ENCODE measurements around the gene GPR119.

Gene GPR119

GRCh38 chrX:130416785-130417184, 31.3 kb upstream of the GPR119 start:
- no peak for TF ChIP-seq REST (IDR thresholded peaks at IDR 0.05; ENCODE audit: insufficient read depth in 1 of 2, low read depth in 2 of 2, low read length in 2 of 2)
- TF ChIP-seq SIN3A (IDR thresholded peaks at IDR 0.05; ENCODE audit: borderline replicate concordance, insufficient read depth, low read length) = no peak
- TF ChIP-seq FOXP2 (optimal IDR thresholded peaks at IDR 0.05; ENCODE audit: borderline replicate concordance, extremely low read depth, extremely low read length, insufficient read depth) = no peak
- no peak for TF ChIP-seq POLR2AphosphoS5 (IDR thresholded peaks at IDR 0.05; ENCODE audit: low read depth, low read length)
- no peak for TF ChIP-seq TAF1 (IDR thresholded peaks at IDR 0.05; ENCODE audit: borderline replicate concordance, insufficient read depth, low read length)

- TF ChIP-seq TAF1 (IDR thresholded peaks at IDR 0.05; ENCODE audit: borderline replicate concordance, insufficient read depth, low read length) = no peak
- TF ChIP-seq REST (IDR thresholded peaks at IDR 0.05; ENCODE audit: insufficient read depth in 1 of 2, low read depth in 2 of 2, low read length in 2 of 2) = no peak
- no peak for TF ChIP-seq SIN3A (IDR thresholded peaks at IDR 0.05; ENCODE audit: borderline replicate concordance, insufficient read depth, low read length)
- TF ChIP-seq POLR2AphosphoS5 (IDR thresholded peaks at IDR 0.05; ENCODE audit: low read depth, low read length) = no peak
These were observed 29.7 kb upstream of the GPR119 start for GRCh38 chrX:130415201-130415600.

GRCh38 chrX:130414800-130415199, 29.3 kb upstream of the GPR119 start:
- no peak for TF ChIP-seq TAF1 (IDR thresholded peaks at IDR 0.05; ENCODE audit: borderline replicate concordance, insufficient read depth, low read length)
- no peak for TF ChIP-seq SIN3A (IDR thresholded peaks at IDR 0.05; ENCODE audit: borderline replicate concordance, insufficient read depth, low read length)
- no peak for TF ChIP-seq REST (IDR thresholded peaks at IDR 0.05; ENCODE audit: insufficient read depth in 1 of 2, low read depth in 2 of 2, low read length in 2 of 2)
- no peak for TF ChIP-seq FOXP2 (optimal IDR thresholded peaks at IDR 0.05; ENCODE audit: borderline replicate concordance, extremely low read depth, extremely low read length, insufficient read depth)
- no peak for TF ChIP-seq POLR2AphosphoS5 (IDR thresholded peaks at IDR 0.05; ENCODE audit: low read depth, low read length)

GRCh38 chrX:130413415-130413814, 27.9 kb upstream of the GPR119 start:
- no peak for TF ChIP-seq SIN3A (IDR thresholded peaks at IDR 0.05; ENCODE audit: borderline replicate concordance, insufficient read depth, low read length)

- TF ChIP-seq POLR2AphosphoS5 (IDR thresholded peaks at IDR 0.05; ENCODE audit: low read depth, low read length) (no peak), SIN3A (IDR thresholded peaks at IDR 0.05; ENCODE audit: borderline replicate concordance, insufficient read depth, low read length) (no peak), FOXP2 (optimal IDR thresholded peaks at IDR 0.05; ENCODE audit: borderline replicate concordance, extremely low read depth, extremely low read length, insufficient read depth) (no peak), REST (IDR thresholded peaks at IDR 0.05; ENCODE audit: insufficient read depth in 1 of 2, low read depth in 2 of 2, low read length in 2 of 2) (no peak), TAF1 (IDR thresholded peaks at IDR 0.05; ENCODE audit: borderline replicate concordance, insufficient read depth, low read length) (no peak)
These were observed 16.8 kb upstream of the GPR119 start for GRCh38 chrX:130402208-130402684.

Data from PFSK-1 (cell line).